ENCODE results near the gene ANO2. TPM values are rescaled to one million over a fixed set of nuclear protein-coding genes. Genes with fewer than 3 reads are reported as not detected.

Gene ANO2
- total RNA-seq, 1 experiment from 2014 or later: not detected

- H3K79me2 ChIP-seq (ENCODE audit: low read length): no peaks in the 10 kb centered on the region
- no peaks in the 10 kb centered on the region for H3K4me1 ChIP-seq (ENCODE audit: low read length)
- no peak overlapping the region for H3K9ac ChIP-seq (ENCODE audit: low read length)
- no peaks in the 10 kb centered on the region for H3K9me3 ChIP-seq (ENCODE audit: low read length)
- H2AFZ ChIP-seq (ENCODE audit: low read length): no peak overlapping the region
- 0 out of 2 replicates have a peak, but pooled peaks cover 3% of the 10 kb centered on the region for H4K20me1 ChIP-seq (ENCODE audit: insufficient read depth, low read depth, low read length)
- H3K4me2 ChIP-seq (ENCODE audit: low read depth, low read length, poor library complexity, severe bottlenecking): no peak overlapping the region
- no peak overlapping the region for H3K4me3 ChIP-seq (ENCODE audit: low read length)
- no peaks in the 10 kb centered on the region for H3K36me3 ChIP-seq (ENCODE audit: insufficient read depth, low read length)
- no peak overlapping the region for H3K27ac ChIP-seq (ENCODE audit: low read length)
- no peaks in the 10 kb centered on the region for H3K27me3 ChIP-seq (ENCODE audit: low read length)
- no peaks in the 10 kb centered on the region for H3K9me2 ChIP-seq (replicated peaks; ENCODE audit: insufficient read depth, low read length)
- DNase-seq: no peak
Observed at GRCh38 chr12:5916785-5917290, 28.2 kb downstream of the ANO2 start.

- 0 out of 2 replicates have a peak, but pooled peaks cover 3% of the 10 kb centered on the region for H4K20me1 ChIP-seq (ENCODE audit: insufficient read depth, low read depth, low read length)
- DNase-seq: no peak
- H3K4me3 ChIP-seq (ENCODE audit: low read length): no peak overlapping the region
- H2AFZ ChIP-seq (ENCODE audit: low read length): no peak overlapping the region
- H3K79me2 ChIP-seq (ENCODE audit: low read length): no peaks in the 10 kb centered on the region
- H3K9ac ChIP-seq (ENCODE audit: low read length): no peak overlapping the region
- no peaks in the 10 kb centered on the region for H3K36me3 ChIP-seq (ENCODE audit: insufficient read depth, low read length)
- H3K27me3 ChIP-seq (ENCODE audit: low read length): no peaks in the 10 kb centered on the region
- H3K4me2 ChIP-seq (ENCODE audit: low read depth, low read length, poor library complexity, severe bottlenecking): no peak overlapping the region
- no peaks in the 10 kb centered on the region for H3K4me1 ChIP-seq (ENCODE audit: low read length)
- no peaks in the 10 kb centered on the region for H3K9me3 ChIP-seq (ENCODE audit: low read length)
- no peak overlapping the region for H3K27ac ChIP-seq (ENCODE audit: low read length)
- H3K9me2 ChIP-seq (replicated peaks; ENCODE audit: insufficient read depth, low read length): no peaks in the 10 kb centered on the region
Observed at GRCh38 chr12:5915511-5915910, 29.5 kb downstream of the ANO2 start.

- H3K79me2 ChIP-seq (ENCODE audit: low read length): no peaks in the 10 kb centered on the region
- no peaks in the 10 kb centered on the region for H3K9me2 ChIP-seq (replicated peaks; ENCODE audit: insufficient read depth, low read length)
- no peak overlapping the region for H3K9ac ChIP-seq (ENCODE audit: low read length)
- H3K4me2 ChIP-seq (ENCODE audit: low read depth, low read length, poor library complexity, severe bottlenecking): no peak overlapping the region
- no peak overlapping the region for H3K4me3 ChIP-seq (ENCODE audit: low read length)
- H3K4me1 ChIP-seq (ENCODE audit: low read length): no peaks in the 10 kb centered on the region
- no peaks in the 10 kb centered on the region for H3K9me3 ChIP-seq (ENCODE audit: low read length)
- no peak overlapping the region for H2AFZ ChIP-seq (ENCODE audit: low read length)
- no peaks in the 10 kb centered on the region for H3K27me3 ChIP-seq (ENCODE audit: low read length)
- no peaks in the 10 kb centered on the region for H4K20me1 ChIP-seq (ENCODE audit: insufficient read depth, low read depth, low read length)
- H3K36me3 ChIP-seq (ENCODE audit: insufficient read depth, low read length): no peaks in the 10 kb centered on the region
- H3K27ac ChIP-seq (ENCODE audit: low read length): no peak overlapping the region
- DNase-seq: no peak
Observed at GRCh38 chr12:5914387-5915149, 30.5 kb downstream of the ANO2 start.

GRCh38 chr12:5913387-5913786 lies 31.7 kb downstream of the ANO2 start:
- H3K9me3 ChIP-seq (ENCODE audit: low read length): no peaks in the 10 kb centered on the region
- H3K36me3 ChIP-seq (ENCODE audit: insufficient read depth, low read length): no peaks in the 10 kb centered on the region
- no peaks in the 10 kb centered on the region for H3K79me2 ChIP-seq (ENCODE audit: low read length)
- H3K4me1 ChIP-seq (ENCODE audit: low read length): no peaks in the 10 kb centered on the region
- no peak overlapping the region for H2AFZ ChIP-seq (ENCODE audit: low read length)
- H3K27me3 ChIP-seq (ENCODE audit: low read length): no peaks in the 10 kb centered on the region
- H3K4me2 ChIP-seq (ENCODE audit: low read depth, low read length, poor library complexity, severe bottlenecking): no peak overlapping the region
- no peak overlapping the region for H3K4me3 ChIP-seq (ENCODE audit: low read length)
- no peaks in the 10 kb centered on the region for H3K9me2 ChIP-seq (replicated peaks; ENCODE audit: insufficient read depth, low read length)
- no peak overlapping the region for H3K9ac ChIP-seq (ENCODE audit: low read length)
- H3K27ac ChIP-seq (ENCODE audit: low read length): no peak overlapping the region
- no peak for DNase-seq
- H4K20me1 ChIP-seq (ENCODE audit: insufficient read depth, low read depth, low read length): no peaks in the 10 kb centered on the region

GRCh38 chr12:5912437-5913334 lies 32.4 kb downstream of the ANO2 start:
- no peak for DNase-seq

GRCh38 chr12:5912011-5912410 lies 33.0 kb downstream of the ANO2 start:
- Histone ChIP-seq H3K9me3 (ENCODE audit: low read length) (no peaks in the 10 kb centered on the region), H3K79me2 (ENCODE audit: low read length) (no peaks in the 10 kb centered on the region), H2AFZ (ENCODE audit: low read length) (no peak overlapping the region), H3K4me1 (ENCODE audit: low read length) (no peaks in the 10 kb centered on the region), H3K27me3 (ENCODE audit: low read length) (no peaks in the 10 kb centered on the region), H3K4me2 (ENCODE audit: low read depth, low read length, poor library complexity, severe bottlenecking) (no peak overlapping the region), H3K27ac (ENCODE audit: low read length) (no peak overlapping the region), H3K9me2 (replicated peaks; ENCODE audit: insufficient read depth, low read length) (no peaks in the 10 kb centered on the region), H4K20me1 (ENCODE audit: insufficient read depth, low read depth, low read length) (no peaks in the 10 kb centered on the region), H3K36me3 (ENCODE audit: insufficient read depth, low read length) (no peaks in the 10 kb centered on the region), H3K9ac (ENCODE audit: low read length) (no peak overlapping the region), H3K4me3 (ENCODE audit: low read length) (no peak overlapping the region)
- DNase-seq: no peak

More at GRCh38 chr12:5912437-5913334, 32.4 kb downstream of the ANO2 start:
- H3K27me3 ChIP-seq (ENCODE audit: low read length): no peaks in the 10 kb centered on the region
- H3K9me3 ChIP-seq (ENCODE audit: low read length): no peaks in the 10 kb centered on the region
- H3K36me3 ChIP-seq (ENCODE audit: insufficient read depth, low read length): no peaks in the 10 kb centered on the region
- H3K9ac ChIP-seq (ENCODE audit: low read length): no peak overlapping the region
- H2AFZ ChIP-seq (ENCODE audit: low read length): no peak overlapping the region
- H3K9me2 ChIP-seq (replicated peaks; ENCODE audit: insufficient read depth, low read length): no peaks in the 10 kb centered on the region
- no peaks in the 10 kb centered on the region for H4K20me1 ChIP-seq (ENCODE audit: insufficient read depth, low read depth, low read length)
- H3K27ac ChIP-seq (ENCODE audit: low read length): no peak overlapping the region
- H3K4me1 ChIP-seq (ENCODE audit: low read length): no peaks in the 10 kb centered on the region
- H3K4me2 ChIP-seq (ENCODE audit: low read depth, low read length, poor library complexity, severe bottlenecking): no peak overlapping the region
- H3K4me3 ChIP-seq (ENCODE audit: low read length): no peak overlapping the region
- H3K79me2 ChIP-seq (ENCODE audit: low read length): no peaks in the 10 kb centered on the region

GRCh38 chr12:5910790-5911548 lies 34.1 kb downstream of the ANO2 start:
- Histone ChIP-seq H3K27me3 (ENCODE audit: low read length) (no peaks in the 10 kb centered on the region), H3K4me3 (ENCODE audit: low read length) (no peak overlapping the region), H3K4me2 (ENCODE audit: low read depth, low read length, poor library complexity, severe bottlenecking) (no peak overlapping the region), H3K9me2 (replicated peaks; ENCODE audit: insufficient read depth, low read length) (no peaks in the 10 kb centered on the region), H3K4me1 (ENCODE audit: low read length) (no peaks in the 10 kb centered on the region), H3K9ac (ENCODE audit: low read length) (no peak overlapping the region), H2AFZ (ENCODE audit: low read length) (no peak overlapping the region), H3K27ac (ENCODE audit: low read length) (no peak overlapping the region), H3K36me3 (ENCODE audit: insufficient read depth, low read length) (no peaks in the 10 kb centered on the region), H4K20me1 (ENCODE audit: insufficient read depth, low read depth, low read length) (no peaks in the 10 kb centered on the region), H3K79me2 (ENCODE audit: low read length) (no peaks in the 10 kb centered on the region), H3K9me3 (ENCODE audit: low read length) (no peaks in the 10 kb centered on the region)
- DNase-seq: no peak
